Peyer's patch (tissue), 4 donors: ENCODE data around the gene PIK3CD. TPM values are rescaled to one million over a fixed set of nuclear protein-coding genes. Genes with fewer than 3 reads are reported as not detected.

ENCODE experiments used
- DNase-seq, 3 donors: peaks; one replicate each; pipeline ENCODE4 v3.0.0-alpha.2; 2017 to 2019
- H3K27ac ChIP-seq, 4 donors: fragments of 200-600 bp; sonication (generic); one replicate each; pipeline ENCODE4 v1.5.1; 2016 to 2019
- H3K27me3 ChIP-seq, 2 donors: fragments of 200-600 bp; sonication (generic); one replicate each; pipeline ENCODE4 v1.5.1; 2019
- H3K36me3 ChIP-seq, 3 donors: fragments of 200-600 bp; sonication (generic); one replicate each; pipeline ENCODE4 v1.5.1; 2016 to 2019
- H3K4me1 ChIP-seq, 4 donors: fragments of 200-600 bp; sonication (generic); one replicate each; pipeline ENCODE4 v1.5.1; 2016 to 2019
- H3K4me3 ChIP-seq, 4 donors: fragments of 200-600 bp; sonication (generic); 1 replicate in 3 of 4; 2 replicates in 1 of 4; pipeline ENCODE4 v1.5.1; 2016 to 2019; ENCODE audit warnings: mild to moderate bottlenecking in 1 of 4
- H3K9me3 ChIP-seq, 4 donors: fragments of 200-600 bp; sonication (generic); one replicate each; pipeline ENCODE4 v1.5.1; 2016 to 2019; ENCODE audit warnings: mild to moderate bottlenecking in 1 of 4
- POLR2A ChIP-seq, 2 donors: fragments of 450-650 bp; IDR thresholded peaks; one replicate each; pipeline ENCODE4 v1.5.1; 2017; ENCODE audit warnings: antibody characterized with exemption in 2 of 2, mild to moderate bottlenecking in 2 of 2, moderate library complexity in 2 of 2
- total RNA-seq, 4 donors: library from RNA; depleted of rRNA; stranded (reverse); fragments of >200 nt; gene quantifications; one replicate each; pipeline ENCODE4 v1.1.0, GENCODE V29; 2016
- TF ChIP-seq, protein P1 (sequence below), 6 experiments: fragments of 450-650 bp in 4 of 6; fragments of 200-600 bp in 2 of 6; sonication (generic) in 1 of 6; IDR thresholded peaks; one replicate each; pipeline ENCODE4 v1.5.1; 2017 to 2019; ENCODE audit warnings: antibody characterized with exemption in 6 of 6, mild to moderate bottlenecking in 3 of 6, moderate library complexity in 1 of 6

PIK3CD gene
- total RNA-seq, 4 donors from 2014 or later, result 2.8 to 34.7 (median 7.6) TPM

DNA sequence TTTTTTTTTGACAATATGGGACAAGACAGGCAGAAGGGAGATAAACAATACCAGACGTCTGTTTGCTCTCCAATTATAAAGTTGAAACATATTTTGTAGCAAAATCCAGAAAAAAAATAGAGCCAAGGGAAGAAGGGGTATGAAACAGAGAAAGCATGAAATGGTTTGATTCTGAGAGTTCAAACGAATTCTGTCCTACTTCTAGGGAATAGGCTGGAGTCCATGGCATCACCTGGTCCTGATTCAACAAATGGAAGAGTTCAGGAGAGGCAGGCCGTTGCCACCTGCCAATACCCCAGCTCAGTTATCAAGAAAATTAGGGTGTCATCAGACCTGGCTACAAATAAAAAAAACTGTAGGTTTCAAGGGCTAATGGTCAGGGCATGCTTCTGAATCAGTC is 100.4 kb downstream of the PIK3CD start:
- Histone ChIP-seq H3K4me3 (no peak overlapping the region), H3K9me3 (no peaks in the 10 kb centered on the region), H3K4me1 (no peaks in the 10 kb centered on the region), H3K27ac (no peak overlapping the region), H3K27me3 (no peaks in the 10 kb centered on the region), H3K36me3 (peaks cover 0 to 74% (median 0%) of the 10 kb centered on the region in 3 donors)
- no peak for TF ChIP-seq POLR2A (IDR thresholded peaks at IDR 0.05)
- TF ChIP-seq, protein P1, sequence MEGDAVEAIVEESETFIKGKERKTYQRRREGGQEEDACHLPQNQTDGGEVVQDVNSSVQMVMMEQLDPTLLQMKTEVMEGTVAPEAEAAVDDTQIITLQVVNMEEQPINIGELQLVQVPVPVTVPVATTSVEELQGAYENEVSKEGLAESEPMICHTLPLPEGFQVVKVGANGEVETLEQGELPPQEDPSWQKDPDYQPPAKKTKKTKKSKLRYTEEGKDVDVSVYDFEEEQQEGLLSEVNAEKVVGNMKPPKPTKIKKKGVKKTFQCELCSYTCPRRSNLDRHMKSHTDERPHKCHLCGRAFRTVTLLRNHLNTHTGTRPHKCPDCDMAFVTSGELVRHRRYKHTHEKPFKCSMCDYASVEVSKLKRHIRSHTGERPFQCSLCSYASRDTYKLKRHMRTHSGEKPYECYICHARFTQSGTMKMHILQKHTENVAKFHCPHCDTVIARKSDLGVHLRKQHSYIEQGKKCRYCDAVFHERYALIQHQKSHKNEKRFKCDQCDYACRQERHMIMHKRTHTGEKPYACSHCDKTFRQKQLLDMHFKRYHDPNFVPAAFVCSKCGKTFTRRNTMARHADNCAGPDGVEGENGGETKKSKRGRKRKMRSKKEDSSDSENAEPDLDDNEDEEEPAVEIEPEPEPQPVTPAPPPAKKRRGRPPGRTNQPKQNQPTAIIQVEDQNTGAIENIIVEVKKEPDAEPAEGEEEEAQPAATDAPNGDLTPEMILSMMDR (IDR thresholded peaks at IDR 0.05), result no peak
- DNase-seq, result no peak

DNA sequence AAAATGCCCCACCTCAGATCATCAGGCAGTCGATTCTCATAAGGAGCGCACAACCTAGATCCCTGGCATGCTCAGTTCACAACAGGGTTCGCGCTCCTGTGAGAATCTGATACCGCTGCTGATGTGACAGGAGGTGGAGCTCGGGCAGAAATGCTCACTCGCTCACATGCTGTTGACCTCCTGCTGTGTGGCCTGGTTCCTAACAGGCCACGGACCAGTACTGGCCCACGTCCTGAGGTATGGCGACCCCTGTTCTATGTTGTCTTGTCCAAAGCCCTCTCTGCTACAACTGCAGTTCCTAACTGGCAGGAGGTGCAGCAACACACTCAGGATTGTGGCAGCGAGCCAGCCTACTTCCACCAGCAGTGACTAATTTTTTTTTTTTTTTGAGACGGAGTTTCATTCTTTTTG is 101.6 kb downstream of the PIK3CD start:
- H3K9me3 ChIP-seq, result no peaks in the 10 kb centered on the region
- H3K4me3 ChIP-seq, result no peak overlapping the region
- H3K27ac ChIP-seq, result no peak overlapping the region
- H3K36me3 ChIP-seq, result peaks cover 0 to 68% (median 0%) of the 10 kb centered on the region in 3 donors
- TF ChIP-seq, protein P1 (IDR thresholded peaks at IDR 0.05), result no peak
- TF ChIP-seq POLR2A (IDR thresholded peaks at IDR 0.05), result no peak
- no peaks in the 10 kb centered on the region for H3K27me3 ChIP-seq
- H3K4me1 ChIP-seq, result no peaks in the 10 kb centered on the region
- no peak for DNase-seq

DNA sequence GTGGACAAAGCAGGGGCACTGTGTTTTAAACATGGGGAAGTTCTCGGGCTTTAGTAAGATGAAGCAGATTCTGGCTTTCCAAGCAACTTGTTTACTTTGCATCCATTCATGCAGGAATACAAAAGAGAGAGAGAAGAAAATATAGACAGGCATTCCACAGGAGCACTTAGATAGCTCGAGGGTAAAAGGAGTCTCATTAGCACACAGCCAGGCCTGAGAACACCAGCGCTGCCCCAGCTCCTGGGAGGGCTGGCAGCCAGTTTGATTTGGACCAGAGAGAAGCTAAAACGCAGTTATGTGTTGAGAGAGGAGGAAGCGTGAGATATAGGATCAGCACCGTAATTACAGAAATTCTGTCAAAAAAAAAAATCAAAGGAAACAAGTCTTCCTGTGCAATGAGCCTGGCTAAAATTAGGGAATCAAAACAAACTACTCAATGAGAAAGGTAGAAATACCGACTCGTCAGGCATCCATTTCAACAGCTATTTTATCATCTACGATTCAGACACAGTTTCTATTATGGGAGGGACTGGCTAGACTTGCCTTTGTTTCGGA is 104.0 kb downstream of the PIK3CD start:
- no peak overlapping the region for H3K4me3 ChIP-seq
- H3K27me3 ChIP-seq, result no peaks in the 10 kb centered on the region
- no peak overlapping the region for H3K27ac ChIP-seq

DNA sequence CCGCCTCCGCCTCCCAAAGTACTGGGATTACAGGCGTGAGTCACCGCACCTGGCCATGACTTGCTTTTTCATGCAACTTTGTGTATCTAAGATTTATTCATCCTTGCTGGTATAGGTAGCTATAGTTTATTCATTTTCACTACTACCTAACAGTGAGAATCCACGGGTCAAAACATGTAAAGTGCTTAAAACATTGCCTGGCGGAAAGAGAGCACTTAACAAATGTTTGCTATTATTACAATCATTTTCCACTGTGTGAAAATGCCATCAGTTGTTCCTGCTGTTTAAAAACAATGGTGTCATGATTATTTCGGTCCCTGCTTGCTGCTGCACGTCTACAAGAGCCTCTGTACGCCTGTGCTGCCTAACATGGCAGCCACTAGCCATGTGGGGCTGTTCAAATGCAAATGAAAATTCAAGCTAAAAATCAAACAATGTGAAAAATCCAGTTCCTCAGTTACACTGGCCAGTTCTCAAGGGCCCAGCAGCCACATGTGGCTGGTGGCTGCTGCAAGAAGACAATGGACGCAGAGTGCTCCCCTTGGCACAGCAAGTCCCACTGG is 107.1 kb downstream of the PIK3CD start:
- no peaks in the 10 kb centered on the region for H3K9me3 ChIP-seq
- H3K27ac ChIP-seq, result no peak overlapping the region
- H3K4me1 ChIP-seq, result no peaks in the 10 kb centered on the region
- no peaks in the 10 kb centered on the region for H3K27me3 ChIP-seq
- no peak overlapping the region for H3K4me3 ChIP-seq
- TF ChIP-seq POLR2A (IDR thresholded peaks at IDR 0.05), result no peak
- TF ChIP-seq, protein P1 (IDR thresholded peaks at IDR 0.05), result no peak
- peaks cover 0 to 23% (median 0%) of the 10 kb centered on the region in 3 donors for H3K36me3 ChIP-seq
- peak in 1 of 3 donors; percentile 36 for DNase-seq

More for the DNA sequence above, 104.0 kb downstream of the PIK3CD start:
- no peak for TF ChIP-seq POLR2A (IDR thresholded peaks at IDR 0.05)
- TF ChIP-seq, protein P1 (IDR thresholded peaks at IDR 0.05), result no peak
- DNase-seq, result no peak
- H3K4me1 ChIP-seq, result no peaks in the 10 kb centered on the region
- no peaks in the 10 kb centered on the region for H3K9me3 ChIP-seq
- H3K36me3 ChIP-seq, result peaks cover 0 to 44% (median 0%) of the 10 kb centered on the region in 3 donors

DNA sequence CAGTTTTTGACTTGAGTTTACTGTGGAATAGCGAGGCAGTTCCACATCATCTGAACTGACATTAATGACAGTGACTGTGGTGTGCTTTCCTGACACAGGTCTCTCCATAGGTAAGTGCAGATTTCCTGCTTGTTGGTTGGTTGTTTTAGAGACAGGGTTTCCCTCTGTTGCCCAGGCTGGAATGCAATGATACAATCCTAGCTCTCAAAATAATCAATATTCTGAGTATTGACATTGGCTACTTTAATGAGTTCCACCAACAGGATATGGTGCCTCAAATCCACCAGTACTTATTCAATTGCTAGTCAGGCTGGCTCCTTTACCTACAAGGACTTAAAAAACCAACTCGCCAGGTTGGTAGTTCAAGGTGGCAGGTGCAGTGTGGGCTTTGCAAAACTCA is 108.4 kb downstream of the PIK3CD start:
- DNase-seq, result no peak
- no peaks in the 10 kb centered on the region for H3K27me3 ChIP-seq
- H3K4me1 ChIP-seq, result no peaks in the 10 kb centered on the region
- no peak overlapping the region for H3K4me3 ChIP-seq
- peaks cover 0 to 11% (median 0%) of the 10 kb centered on the region in 3 donors for H3K36me3 ChIP-seq
- H3K27ac ChIP-seq, result no peak overlapping the region
- TF ChIP-seq, protein P1 (IDR thresholded peaks at IDR 0.05), result no peak
- no peaks in the 10 kb centered on the region for H3K9me3 ChIP-seq
